D721Med (cell line): ENCODE data around the gene CERS6.

ENCODE experiments used
- DNase-seq: peaks from one replicate; pipeline ENCODE4 v3.0.0; 2011; ENCODE audit warnings: low spot score; ENCODE audit not compliant: insufficient read length
- FAIRE-seq: peaks from 2 replicates; lab custom pipeline; 2011; peaks lifted over from hg19 to GRCh38; lab: Jason Lieb, UNC
- TF ChIP-seq, protein P1 (sequence below): IDR thresholded peaks from 2 replicates; pipeline ENCODE4 v1.5.1; 2012; ENCODE audit warnings: mild to moderate bottlenecking, control low read depth; ENCODE audit not compliant: insufficient read depth; ENCODE audit errors: missing control alignments

CERS6 gene

DNA sequence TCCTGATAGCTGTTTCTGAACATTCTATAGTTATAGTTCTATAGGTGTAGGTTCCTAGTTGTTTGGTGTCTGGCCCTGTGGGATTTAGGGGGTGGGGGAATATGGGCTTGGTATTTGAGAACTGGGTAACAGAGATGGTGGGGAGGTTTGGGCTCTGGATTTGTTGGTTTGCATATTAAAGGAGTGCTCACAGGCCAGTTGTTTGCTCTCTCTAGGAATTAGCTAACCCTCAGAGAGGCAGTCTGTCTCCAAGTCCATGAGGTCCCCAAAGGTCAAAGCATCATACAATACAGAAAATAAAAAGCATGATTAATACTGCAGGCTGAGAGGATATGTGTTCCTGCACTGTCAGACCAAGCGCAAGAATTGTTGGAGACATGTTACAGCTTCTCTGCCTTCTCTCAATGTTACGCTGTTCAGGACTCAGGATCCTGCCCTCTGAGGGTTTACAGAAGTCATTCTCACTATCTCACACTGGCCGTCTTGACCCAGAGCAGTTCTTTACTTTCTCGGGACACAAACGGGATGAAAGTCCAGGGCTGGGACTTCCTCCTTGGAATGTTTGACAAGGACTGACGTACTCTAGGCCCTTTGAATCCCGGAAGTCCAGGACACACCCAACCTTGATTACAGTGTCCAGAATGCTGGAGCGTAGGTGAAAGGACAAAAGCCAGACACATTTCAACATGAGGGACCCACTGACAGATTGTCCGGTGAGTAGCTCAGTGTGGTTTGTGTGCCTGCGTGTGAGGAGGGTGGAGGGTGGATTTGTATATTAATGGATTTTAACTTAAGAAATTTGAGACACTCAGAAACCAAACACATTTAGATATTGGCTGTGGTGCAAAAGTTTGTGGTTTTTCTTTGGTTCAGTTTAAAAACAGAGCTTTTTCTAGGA, 346.1 kb downstream of the CERS6 start, which contains the start of gene NOSTRIN:
Gene NOSTRIN, plus strand, starts transcription at position 677 of the 898 bp plus-strand sequence. Its CDS starts 10 bp downstream, at position 687.
- no peak for FAIRE-seq
- DNase-seq: no peak
- TF ChIP-seq, protein P1, sequence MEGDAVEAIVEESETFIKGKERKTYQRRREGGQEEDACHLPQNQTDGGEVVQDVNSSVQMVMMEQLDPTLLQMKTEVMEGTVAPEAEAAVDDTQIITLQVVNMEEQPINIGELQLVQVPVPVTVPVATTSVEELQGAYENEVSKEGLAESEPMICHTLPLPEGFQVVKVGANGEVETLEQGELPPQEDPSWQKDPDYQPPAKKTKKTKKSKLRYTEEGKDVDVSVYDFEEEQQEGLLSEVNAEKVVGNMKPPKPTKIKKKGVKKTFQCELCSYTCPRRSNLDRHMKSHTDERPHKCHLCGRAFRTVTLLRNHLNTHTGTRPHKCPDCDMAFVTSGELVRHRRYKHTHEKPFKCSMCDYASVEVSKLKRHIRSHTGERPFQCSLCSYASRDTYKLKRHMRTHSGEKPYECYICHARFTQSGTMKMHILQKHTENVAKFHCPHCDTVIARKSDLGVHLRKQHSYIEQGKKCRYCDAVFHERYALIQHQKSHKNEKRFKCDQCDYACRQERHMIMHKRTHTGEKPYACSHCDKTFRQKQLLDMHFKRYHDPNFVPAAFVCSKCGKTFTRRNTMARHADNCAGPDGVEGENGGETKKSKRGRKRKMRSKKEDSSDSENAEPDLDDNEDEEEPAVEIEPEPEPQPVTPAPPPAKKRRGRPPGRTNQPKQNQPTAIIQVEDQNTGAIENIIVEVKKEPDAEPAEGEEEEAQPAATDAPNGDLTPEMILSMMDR: no peak

DNA sequence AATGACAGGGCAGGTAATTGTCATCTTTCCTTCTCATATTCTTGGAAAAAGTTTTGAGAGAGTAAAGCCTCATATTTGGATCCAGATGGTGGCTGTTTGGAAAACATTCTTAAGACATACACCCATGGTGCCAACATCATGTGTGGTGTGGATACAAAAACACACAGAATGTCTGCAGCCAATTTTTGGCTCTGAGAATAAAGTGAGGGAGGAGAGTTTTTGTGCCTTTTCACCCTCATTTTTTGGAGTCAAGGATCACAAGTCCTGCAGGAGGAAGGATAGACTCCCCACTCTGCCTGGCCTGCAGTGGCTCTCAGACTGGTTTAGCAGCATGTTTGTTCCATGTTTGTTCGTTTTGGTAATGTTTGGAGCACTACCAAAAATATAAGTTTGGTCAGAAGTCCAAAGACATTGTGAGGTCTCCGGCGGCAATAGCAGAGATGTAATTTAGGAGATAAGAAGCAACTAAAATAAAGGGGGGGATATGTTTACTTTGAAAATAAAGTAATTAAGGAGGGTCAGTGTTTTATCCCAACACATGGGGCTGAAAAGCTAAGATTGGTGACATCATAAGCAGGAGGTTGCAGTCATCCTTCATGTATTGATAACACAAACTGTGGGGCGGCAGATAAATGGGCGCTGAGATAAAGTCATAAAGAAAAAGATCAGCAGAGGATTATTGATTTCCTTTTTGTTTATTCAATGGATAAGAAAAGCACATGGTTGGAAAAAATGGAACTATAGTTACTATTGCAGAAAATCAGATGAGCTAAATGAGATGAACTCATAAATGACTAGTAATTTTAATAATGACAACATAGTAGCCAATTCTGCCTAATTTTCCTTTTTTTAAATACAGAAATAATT, 347.0 kb downstream of the CERS6 start:
- FAIRE-seq: no peak
- no peak for DNase-seq

DNA sequence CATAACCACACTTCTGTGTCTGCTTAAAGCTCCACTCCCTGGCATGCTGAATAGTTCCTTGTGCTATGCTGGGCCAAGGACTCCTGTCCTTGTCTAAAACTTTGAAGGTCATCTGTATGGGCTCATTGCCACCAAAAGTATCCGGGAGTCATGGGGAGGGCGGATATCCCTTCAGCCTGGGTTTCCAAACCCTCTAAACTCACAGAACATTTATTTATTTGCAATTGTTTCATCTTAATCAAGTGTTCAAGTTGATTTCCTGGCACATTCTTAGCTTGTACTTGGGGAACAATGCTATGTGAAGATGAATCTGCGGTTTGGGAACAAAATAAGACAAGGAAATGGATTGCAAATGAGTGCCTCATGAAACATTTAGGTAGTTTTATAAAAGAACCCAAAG, 348.1 kb downstream of the CERS6 start:
- TF ChIP-seq, protein P1: no peak
- FAIRE-seq (no peak), DNase-seq (no peak)

More for the DNA sequence above, 347.0 kb downstream of the CERS6 start:
- TF ChIP-seq, protein P1: no peak

DNA sequence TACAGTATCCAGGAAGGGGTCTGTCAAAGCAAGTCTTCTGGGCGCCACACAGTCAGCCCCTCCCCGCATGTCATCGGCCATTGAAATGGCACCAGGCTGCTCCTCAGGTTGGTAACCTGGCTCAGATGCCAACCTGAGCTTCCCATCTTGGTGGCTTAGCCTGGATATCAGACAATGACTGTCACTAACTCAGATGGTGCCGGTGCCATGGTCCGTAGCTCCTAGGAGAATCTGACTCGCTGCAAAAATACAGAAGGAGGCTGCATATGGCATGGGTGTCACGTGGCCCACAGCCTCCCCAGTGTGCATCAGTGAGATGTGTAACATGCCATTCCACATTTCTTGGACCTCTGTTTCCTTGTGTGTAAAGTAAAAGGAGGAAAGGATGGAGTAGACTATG, 349.5 kb downstream of the CERS6 start:
- TF ChIP-seq, protein P1: no peak
- DNase-seq (no peak), FAIRE-seq (no peak)

DNA sequence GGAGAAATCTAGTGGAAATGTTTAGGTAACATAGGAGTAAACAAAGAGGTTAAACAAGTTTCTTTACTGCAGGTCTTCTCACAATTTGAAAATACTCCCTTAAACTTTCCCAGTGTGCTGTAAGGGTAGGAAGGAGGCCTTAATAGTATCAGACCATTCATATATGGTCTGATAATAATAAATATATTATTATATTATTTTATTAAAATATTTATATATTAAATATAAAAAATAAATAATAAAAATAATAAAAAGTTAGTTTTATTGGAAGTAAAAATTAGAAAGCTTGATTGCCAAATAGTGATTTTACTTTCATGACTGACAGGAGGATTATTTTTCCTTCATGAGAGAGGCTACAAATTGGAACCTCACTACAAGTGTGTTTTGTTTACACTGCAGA, 353.5 kb downstream of the CERS6 start:
- TF ChIP-seq, protein P1: no peak
- no peak for FAIRE-seq
- no peak for DNase-seq

DNA sequence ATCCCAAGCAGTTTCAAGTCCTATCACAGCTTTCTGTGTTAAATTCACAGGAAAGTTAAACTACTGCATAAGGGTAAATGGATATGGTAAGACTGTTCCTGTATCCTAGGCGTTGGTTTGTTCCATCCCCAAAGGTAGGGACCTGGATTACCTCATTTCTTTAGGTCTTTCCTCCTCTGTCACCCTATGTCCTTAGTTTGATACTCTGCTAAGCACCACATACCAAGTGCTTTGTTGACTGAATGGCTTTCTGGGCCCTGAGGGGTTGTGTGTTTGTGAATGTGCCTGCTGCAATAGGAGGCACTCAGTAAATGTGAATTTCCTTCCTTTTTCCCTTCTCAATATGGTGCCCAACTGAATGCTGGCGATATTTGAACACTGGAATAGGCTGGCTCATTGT, 354.2 kb downstream of the CERS6 start:
- no peak for DNase-seq
- TF ChIP-seq, protein P1: no peak
- FAIRE-seq: no peak
